K562 (cell line): ENCODE data around the gene SEMA3F. TPM values are rescaled to one million over a fixed set of nuclear protein-coding genes. Genes with fewer than 3 reads are reported as not detected.

Experiments
- ATF1 ChIP-seq, 2 experiments: fragments of 450-650 bp in 1 of 2; IDR thresholded peaks; 2 replicates each; pipeline ENCODE4 v1.6.1; 2016; ENCODE audit warnings: missing compliant biosample characterization in 1 of 2, missing genetic modification characterization in 1 of 2
- E2F6 ChIP-seq, 2 experiments: IDR thresholded peaks; 2 replicates each; pipeline ENCODE4 v1.6.1; 2011; ENCODE audit warnings: borderline replicate concordance in 1 of 2, control low read depth in 1 of 2, low read depth in 1 of 2, low read length in 1 of 2, mild to moderate bottlenecking in 1 of 2, mixed read lengths in 1 of 2, moderate library complexity in 1 of 2; ENCODE audit not compliant: insufficient read depth in 1 of 2, insufficient read length in 1 of 2, poor library complexity in 1 of 2, severe bottlenecking in 1 of 2; ENCODE audit errors: extremely low read depth in 1 of 2
- EHMT2 ChIP-seq: fragments of 450-650 bp; IDR thresholded peaks from 2 replicates; pipeline ENCODE4 v1.6.1; 2018; ENCODE audit warnings: antibody characterized with exemption
- JUND ChIP-seq, 2 experiments: IDR thresholded peaks; 2 replicates in 1 of 2; 3 replicates in 1 of 2; pipeline ENCODE4 v1.6.1; 2011; ENCODE audit warnings: borderline replicate concordance in 2 of 2, low read depth in 2 of 2, low read length in 2 of 2, improper control_type of control experiment in 1 of 2, missing biosample characterization in 1 of 2, missing genetic modification characterization in 1 of 2, missing genetic modification reagents in 1 of 2
- KDM4B ChIP-seq, 2 experiments: fragments of 450-650 bp in 1 of 2; sonication (generic) in 1 of 2; IDR thresholded peaks; 2 replicates each; pipeline ENCODE4 v1.6.1; 2016 to 2017; ENCODE audit warnings: borderline replicate concordance in 2 of 2, antibody characterized with exemption in 1 of 2, low read depth in 1 of 2, mild to moderate bottlenecking in 1 of 2
- L3MBTL2 ChIP-seq: fragments of 450-650 bp; IDR thresholded peaks from 2 replicates; pipeline ENCODE4 v1.6.1; 2016; ENCODE audit warnings: mild to moderate bottlenecking, moderate library complexity
- MTA2 ChIP-seq: fragments of 450-650 bp; IDR thresholded peaks from 2 replicates; pipeline ENCODE4 v1.6.1; 2016; ENCODE audit warnings: low read depth
- NELFE ChIP-seq: IDR thresholded peaks from 2 replicates; pipeline ENCODE4 v1.6.1; 2011; ENCODE audit warnings: mild to moderate bottlenecking; ENCODE audit not compliant: insufficient read depth, insufficient read length
- NR3C1 ChIP-seq: sonication (generic); formaldehyde crosslinking; IDR thresholded peaks from 2 replicates; pipeline ENCODE4 v1.8.1; 2022; ENCODE audit warnings: missing genetic modification reagents
- RAD51 ChIP-seq: fragments of 450-650 bp; IDR thresholded peaks from 2 replicates; pipeline ENCODE4 v1.7.1; 2016; ENCODE audit warnings: low read depth, mild to moderate bottlenecking, borderline replicate concordance
- SNRNP70 ChIP-seq: fragments of 200-400 bp; formaldehyde crosslinking; optimal IDR thresholded peaks from 2 replicates; pipeline ENCODE3; 2017; ENCODE audit warnings: low read depth, low read length
- STAG1 ChIP-seq: sonication (generic); formaldehyde crosslinking; IDR thresholded peaks from 2 replicates; pipeline ENCODE4 v1.5.0; 2020; ENCODE audit warnings: missing genetic modification reagents, borderline replicate concordance
- STAT5B ChIP-seq: fragments of 250-450 bp; sonication (Bioruptor Pico); IDR thresholded peaks from 2 replicates; pipeline ENCODE4 v1.8.0; 2021; ENCODE audit warnings: mild to moderate bottlenecking, inconsistent platforms
- ZBTB12 ChIP-seq: fragments of 250-450 bp; sonication (Bioruptor Pico); IDR thresholded peaks from 2 replicates; pipeline ENCODE4 v1.4.0; 2020
- ZNF212 ChIP-seq: fragments of 450-650 bp; formaldehyde crosslinking; IDR thresholded peaks from 2 replicates; pipeline ENCODE4 v1.4.0; 2020; ENCODE audit warnings: mild to moderate bottlenecking
- ZNF232 ChIP-seq: sonication (generic); formaldehyde crosslinking; IDR thresholded peaks from 2 replicates; pipeline ENCODE4 v1.8.0; 2022; ENCODE audit warnings: mild to moderate bottlenecking, missing genetic modification reagents
- polyA plus RNA-seq, 8 experiments: library from polyadenylated mRNA; depleted of rRNA in 4 of 8; stranded (reverse) in 5 of 8; unstranded in 3 of 8; fragments of >200 nt; fragmentation: Nextera tagmentation in 2 of 8; fragmentation: Illumina TruSeq in 1 of 8; extraction: Ambion mirVana in 2 of 8; extraction: Trizol in 1 of 8; gene quantifications; 2 replicates each; pipeline versions ENCODE4 v1.2.1 to v1.2.3, GENCODE V29; 2011 to 2014; ENCODE audit warnings: inconsistent platforms in 1 of 8, missing spikeins in 1 of 8
- total RNA-seq, 7 experiments: library from RNA; depleted of rRNA in 6 of 7; stranded (reverse); fragments of >200 nt in 6 of 7; fragmentation: Illumina TruSeq in 2 of 7; extraction: Trizol in 2 of 7; gene quantifications; 2 replicates each; pipeline versions ENCODE4 v1.2.1 to v1.2.3, GENCODE V29; 2011 to 2021; ENCODE audit warnings: low replicate concordance in 1 of 7
- TF ChIP-seq, protein P1 (sequence below): sonication (generic); formaldehyde crosslinking; IDR thresholded peaks from 2 replicates; pipeline ENCODE4 v1.8.1; 2023; ENCODE audit warnings: missing genetic modification reagents, mild to moderate bottlenecking, borderline replicate concordance
- TF ChIP-seq, protein P2 (sequence below), 3 experiments: fragments of 200-800 bp in 1 of 3; sonication (Bioruptor generic) in 1 of 3; sonication (generic) in 1 of 3; formaldehyde crosslinking in 1 of 3; IDR thresholded peaks; 2 replicates each; pipeline versions ENCODE4 v1.6.1 to v1.8.0; 2016 to 2022; ENCODE audit warnings: mild to moderate bottlenecking in 2 of 3, missing compliant biosample characterization in 2 of 3, missing genetic modification characterization in 2 of 3, missing genetic modification reagents in 1 of 3

SEMA3F gene
- total and polyA plus RNA-seq, 9 of the 15 experiments (the other 6 are each of a cell fraction or from before 2014, with no cell fraction given), result 0.58 to 3.0 (median 2.0) TPM; not detected in 2

GRCh38 chr3:50170689-50171088, 15.6 kb downstream of the SEMA3F start (continued):
- TF ChIP-seq E2F6 (IDR thresholded peaks at IDR 0.05; ENCODE audit: borderline replicate concordance in 1 of 2, extremely low read depth in 1 of 2, insufficient read depth in 1 of 2, insufficient read length in 1 of 2, low read depth in 1 of 2, low read length in 1 of 2, poor library complexity in 1 of 2, severe bottlenecking in 1 of 2) (peak in 1 of 2 experiments; percentile 50), JUND (IDR thresholded peaks at IDR 0.05; ENCODE audit: borderline replicate concordance, low read depth, low read length) (peak; percentile 43; the same call in 1 of the 2 replicates), JUND (tag; IDR thresholded peaks at IDR 0.05; ENCODE audit: borderline replicate concordance, low read depth, low read length) (no peak), ATF1 (CRISPR knock-in tag; IDR thresholded peaks at IDR 0.05) (no peak), ATF1 (tag; IDR thresholded peaks at IDR 0.05) (peak; percentile 44), EHMT2 (no peak), KDM4B (IDR thresholded peaks at IDR 0.05; ENCODE audit: borderline replicate concordance in 2 of 2, low read depth in 1 of 2) (no peak), SNRNP70 (no peak), STAG1 (CRISPR knock-in tag) (no peak), MTA2 (no peak), STAT5B (CRISPR knock-in tag) (no peak), ZBTB12 (CRISPR knock-in tag) (peak; percentile 22; the same call in 1 of the 2 replicates), NR3C1 (CRISPR knock-in tag) (no peak), ZNF232 (CRISPR knock-in tag) (no peak), RAD51 (peak; percentile 29; the same call in 1 of the 2 replicates), NELFE (no peak), ZNF212 (CRISPR knock-in tag) (no peak), L3MBTL2 (peak; percentile 64; the same call in 1 of the 2 replicates)
- TF ChIP-seq, protein P1, sequence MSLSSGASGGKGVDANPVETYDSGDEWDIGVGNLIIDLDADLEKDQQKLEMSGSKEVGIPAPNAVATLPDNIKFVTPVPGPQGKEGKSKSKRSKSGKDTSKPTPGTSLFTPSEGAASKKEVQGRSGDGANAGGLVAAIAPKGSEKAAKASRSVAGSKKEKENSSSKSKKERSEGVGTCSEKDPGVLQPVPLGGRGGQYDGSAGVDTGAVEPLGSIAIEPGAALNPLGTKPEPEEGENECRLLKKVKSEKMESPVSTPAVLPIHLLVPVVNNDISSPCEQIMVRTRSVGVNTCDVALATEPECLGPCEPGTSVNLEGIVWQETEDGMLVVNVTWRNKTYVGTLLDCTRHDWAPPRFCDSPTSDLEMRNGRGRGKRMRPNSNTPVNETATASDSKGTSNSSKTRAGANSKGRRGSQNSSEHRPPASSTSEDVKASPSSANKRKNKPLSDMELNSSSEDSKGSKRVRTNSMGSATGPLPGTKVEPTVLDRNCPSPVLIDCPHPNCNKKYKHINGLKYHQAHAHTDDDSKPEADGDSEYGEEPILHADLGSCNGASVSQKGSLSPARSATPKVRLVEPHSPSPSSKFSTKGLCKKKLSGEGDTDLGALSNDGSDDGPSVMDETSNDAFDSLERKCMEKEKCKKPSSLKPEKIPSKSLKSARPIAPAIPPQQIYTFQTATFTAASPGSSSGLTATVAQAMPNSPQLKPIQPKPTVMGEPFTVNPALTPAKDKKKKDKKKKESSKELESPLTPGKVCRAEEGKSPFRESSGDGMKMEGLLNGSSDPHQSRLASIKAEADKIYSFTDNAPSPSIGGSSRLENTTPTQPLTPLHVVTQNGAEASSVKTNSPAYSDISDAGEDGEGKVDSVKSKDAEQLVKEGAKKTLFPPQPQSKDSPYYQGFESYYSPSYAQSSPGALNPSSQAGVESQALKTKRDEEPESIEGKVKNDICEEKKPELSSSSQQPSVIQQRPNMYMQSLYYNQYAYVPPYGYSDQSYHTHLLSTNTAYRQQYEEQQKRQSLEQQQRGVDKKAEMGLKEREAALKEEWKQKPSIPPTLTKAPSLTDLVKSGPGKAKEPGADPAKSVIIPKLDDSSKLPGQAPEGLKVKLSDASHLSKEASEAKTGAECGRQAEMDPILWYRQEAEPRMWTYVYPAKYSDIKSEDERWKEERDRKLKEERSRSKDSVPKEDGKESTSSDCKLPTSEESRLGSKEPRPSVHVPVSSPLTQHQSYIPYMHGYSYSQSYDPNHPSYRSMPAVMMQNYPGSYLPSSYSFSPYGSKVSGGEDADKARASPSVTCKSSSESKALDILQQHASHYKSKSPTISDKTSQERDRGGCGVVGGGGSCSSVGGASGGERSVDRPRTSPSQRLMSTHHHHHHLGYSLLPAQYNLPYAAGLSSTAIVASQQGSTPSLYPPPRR, result no peak
- TF ChIP-seq, protein P2, sequence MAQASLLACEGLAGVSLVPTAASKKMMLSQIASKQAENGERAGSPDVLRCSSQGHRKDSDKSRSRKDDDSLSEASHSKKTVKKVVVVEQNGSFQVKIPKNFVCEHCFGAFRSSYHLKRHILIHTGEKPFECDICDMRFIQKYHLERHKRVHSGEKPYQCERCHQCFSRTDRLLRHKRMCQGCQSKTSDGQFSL (CRISPR knock-in tag; IDR thresholded peaks at IDR 0.05), result no peak
- TF ChIP-seq, protein P2 (tag; IDR thresholded peaks at IDR 0.05), result no peak
